Choroid plexus epithelial cell (primary cell): ENCODE data around the gene TTC8.
A peak's percentile ranks its signal among the peaks of the same experiment; 100 is the strongest.

Experiments
- DNase-seq: peaks from one replicate; pipeline ENCODE4 v3.0.0-alpha.2; 2010; ENCODE audit warnings: low read depth
- H3K4me3 ChIP-seq: 2 replicates; pipeline ENCODE4 v1.5.1; 2011; ENCODE audit warnings: low read depth, mild to moderate bottlenecking, control low read depth, low read length, moderate library complexity
- CTCF ChIP-seq: conservative IDR thresholded peaks from 2 replicates; pipeline ENCODE4 v1.5.1; 2011; ENCODE audit warnings: low read depth, mild to moderate bottlenecking, control low read depth, inconsistent platforms, low read length, moderate library complexity

TTC8 gene

GRCh38 chr14:88835661-88836060, 11.2 kb downstream of the TTC8 start:
- no peak overlapping the region for H3K4me3 ChIP-seq
- TF ChIP-seq CTCF, result no peak
- peak; percentile 56 for DNase-seq

DNA sequence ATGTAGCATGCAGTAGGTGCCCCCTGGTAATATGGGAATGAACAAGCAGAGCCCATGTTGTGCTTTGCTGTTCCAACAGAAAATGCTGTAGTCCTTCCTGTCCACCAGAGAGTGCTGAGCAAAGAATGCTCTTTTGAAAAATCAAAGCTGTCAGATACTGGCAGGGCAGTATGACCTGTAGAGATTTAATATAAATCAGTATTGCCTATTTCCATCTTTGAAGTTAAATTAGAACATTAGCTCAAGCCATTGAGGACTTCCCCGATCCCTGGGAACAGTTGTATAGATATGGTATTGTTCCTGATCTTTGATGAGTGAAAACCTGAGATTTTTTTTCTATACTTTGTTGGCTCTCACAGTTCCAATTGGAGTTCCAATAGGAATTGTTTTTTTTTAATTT, 13.0 kb downstream of the TTC8 start:
- TF ChIP-seq CTCF, result no peak
- H3K4me3 ChIP-seq, result no peak overlapping the region
- no peak for DNase-seq

DNA sequence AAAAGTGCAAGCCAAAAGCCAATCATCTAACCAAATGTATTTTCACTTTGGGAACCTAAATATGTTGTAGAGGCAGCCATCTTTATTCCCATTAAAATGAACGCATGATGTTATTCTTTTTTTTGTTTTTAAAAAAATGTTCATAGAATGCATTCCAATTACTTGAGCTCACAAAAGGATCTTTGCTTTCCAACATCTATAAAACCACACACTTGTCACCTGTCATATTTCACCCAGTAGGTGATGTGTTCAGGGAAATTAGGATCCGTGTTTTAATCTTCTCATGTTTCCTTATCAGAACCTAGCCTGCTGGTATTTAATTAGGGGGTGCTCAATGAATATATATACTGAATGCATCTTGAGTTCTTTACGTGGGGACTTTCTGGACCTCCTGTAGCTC, 13.6 kb downstream of the TTC8 start:
- no peak for TF ChIP-seq CTCF
- DNase-seq, result no peak
- no peak overlapping the region for H3K4me3 ChIP-seq

DNA sequence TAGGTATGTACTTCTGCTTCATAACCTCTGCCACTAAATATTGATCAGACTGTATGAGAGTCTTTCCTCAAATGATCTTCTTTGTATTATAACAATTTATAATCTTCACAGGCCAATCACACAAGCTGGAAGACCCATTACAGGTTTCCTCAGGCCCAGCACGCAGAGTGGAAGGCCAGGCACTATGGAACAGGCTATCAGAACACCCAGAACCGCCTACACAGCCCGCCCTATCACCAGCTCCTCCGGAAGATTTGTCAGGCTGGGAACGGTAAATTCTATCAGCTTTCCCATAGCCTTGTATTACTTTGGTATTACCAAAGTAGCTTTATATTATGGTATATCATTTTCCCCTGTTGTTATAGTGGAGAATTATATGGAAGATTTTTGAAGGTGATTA, 16.5 kb downstream of the TTC8 start:
- H3K4me3 ChIP-seq, result no peak overlapping the region
- DNase-seq, result no peak
- TF ChIP-seq CTCF, result no peak

- no peak for DNase-seq
- no peak overlapping the region for H3K4me3 ChIP-seq
- no peak for TF ChIP-seq CTCF
These were observed 17.3 kb downstream of the TTC8 start for GRCh38 chr14:88841741-88842140.

DNA sequence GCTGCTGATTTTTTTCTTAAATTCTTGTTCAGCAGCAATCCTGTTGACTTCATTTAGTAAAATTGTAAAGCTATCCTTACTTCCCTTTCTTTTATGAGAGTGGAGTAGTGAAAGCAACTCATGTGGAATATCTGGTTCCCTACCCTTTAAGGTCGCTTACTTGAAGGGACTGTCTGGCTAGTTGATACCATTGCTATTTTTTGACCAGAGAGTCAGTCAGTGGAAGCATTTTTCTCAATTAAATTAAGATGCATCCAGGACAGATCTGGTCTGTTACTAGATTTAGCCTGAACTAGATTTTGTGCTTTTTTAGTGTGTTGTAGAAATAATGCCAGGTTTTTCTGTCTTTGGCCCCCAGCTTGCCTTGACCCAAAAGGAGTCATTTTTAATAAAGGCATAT, 18.0 kb downstream of the TTC8 start:
- no peak overlapping the region for H3K4me3 ChIP-seq
- no peak for TF ChIP-seq CTCF
- DNase-seq, result no peak

DNA sequence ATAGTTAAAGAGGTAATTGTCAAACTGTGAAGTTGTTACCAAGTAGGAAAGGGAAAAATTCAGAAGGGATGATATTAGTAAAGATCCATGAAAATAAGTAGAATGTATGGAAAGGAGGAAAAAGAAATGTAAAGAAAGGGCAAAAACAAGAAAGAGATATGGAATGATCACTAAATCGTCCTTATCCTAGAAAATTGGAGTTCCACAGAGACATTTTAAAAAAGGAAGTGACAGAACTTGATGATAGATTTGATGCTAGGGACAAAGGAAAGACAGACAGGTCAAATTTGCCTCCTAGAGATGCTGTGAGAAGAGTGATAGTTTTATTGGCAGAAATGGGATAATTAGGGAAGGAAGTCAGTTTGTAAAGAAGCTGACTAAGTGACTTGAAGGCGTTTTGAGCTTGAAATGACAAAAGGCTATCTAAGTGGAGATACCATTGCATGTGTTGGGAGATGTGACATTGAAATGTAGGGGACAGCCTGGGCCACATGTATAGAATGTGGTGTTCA, 20.6 kb downstream of the TTC8 start:
- no peak for DNase-seq
- H3K4me3 ChIP-seq, result no peak overlapping the region
- TF ChIP-seq CTCF, result no peak
